ENCODE measurements around the gene RIT2.

Gene RIT2

DNA sequence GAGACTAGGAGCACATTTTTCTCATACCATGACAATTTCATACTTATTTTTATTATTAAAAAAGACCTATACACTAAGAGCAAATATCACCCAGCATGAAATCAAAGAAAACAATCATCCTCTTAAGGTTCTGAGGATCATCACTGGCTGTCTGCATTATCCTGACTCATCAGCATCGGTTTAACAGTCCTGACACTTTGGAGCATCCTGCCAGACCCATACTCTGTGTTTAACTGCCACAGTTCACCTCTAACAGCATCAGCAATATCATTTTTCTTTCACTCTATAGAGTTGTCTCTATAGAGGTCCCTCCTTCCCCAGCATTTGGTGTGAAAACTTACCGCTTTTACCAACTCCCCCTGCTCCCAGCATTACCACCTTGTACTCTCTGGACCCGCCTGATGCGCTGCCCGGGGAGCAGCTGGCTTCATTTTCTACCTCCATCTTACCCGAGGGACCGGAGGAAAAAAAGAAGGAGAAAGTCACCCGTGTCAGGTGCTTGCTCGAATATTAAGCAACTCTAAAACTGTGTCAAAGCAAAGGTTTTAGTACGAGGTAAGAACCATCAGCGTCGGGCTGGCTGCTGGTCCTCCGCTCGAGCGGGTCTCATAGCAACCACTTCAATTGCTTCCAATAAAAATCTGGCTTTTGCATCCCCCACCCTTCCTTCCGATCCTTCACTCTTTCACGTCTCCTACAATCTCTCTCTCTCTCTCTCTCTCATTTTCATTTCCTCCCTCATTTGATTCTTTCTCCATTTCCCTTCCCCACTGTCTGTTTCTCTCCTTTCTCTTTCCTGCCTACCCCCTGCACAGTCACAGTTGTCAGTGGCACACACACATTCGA is at the start of gene RIT2:
Gene RIT2, minus strand, starts transcription at position 610 of the 846 bp plus-strand sequence.
- DNase-seq, result no peak

DNA sequence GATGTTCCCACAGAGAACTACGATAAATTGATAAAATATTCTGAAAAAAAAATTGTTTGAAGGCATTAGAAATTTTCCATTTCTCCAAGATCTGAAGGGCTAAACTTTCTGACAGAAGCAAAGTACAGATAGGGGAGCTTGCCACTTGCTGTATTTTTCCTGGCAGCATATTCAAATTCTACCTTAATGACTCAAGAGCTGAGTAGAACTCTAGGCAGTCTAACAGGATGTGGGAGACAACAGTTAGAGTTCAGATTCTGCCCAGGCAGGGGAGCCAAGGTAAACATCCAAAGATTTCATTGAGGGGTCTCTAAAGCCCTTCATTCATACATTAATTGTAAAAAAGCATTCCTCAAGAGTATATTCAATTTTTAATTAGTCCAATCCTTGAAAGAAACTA is 46.0 kb upstream of the RIT2 start:
- no peak for DNase-seq

DNA sequence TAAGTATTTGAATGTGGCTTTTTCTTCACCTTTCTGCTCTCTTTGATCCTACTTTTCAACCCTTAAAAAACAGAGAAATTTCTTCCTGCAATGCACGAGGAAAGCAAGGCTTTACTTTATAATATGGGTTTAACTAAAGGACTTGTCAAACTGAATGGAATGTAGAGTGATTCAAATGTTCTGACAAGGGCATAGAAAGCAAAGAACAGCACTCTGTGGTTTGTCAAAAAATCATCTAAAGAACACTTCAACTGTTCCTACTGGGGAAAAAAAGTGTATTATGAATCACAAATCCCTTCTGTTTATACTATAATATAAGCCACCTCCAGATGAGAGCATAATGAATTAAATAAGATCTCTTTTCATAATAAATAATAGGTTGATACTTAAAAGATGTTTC is 45.0 kb upstream of the RIT2 start:
- DNase-seq, result no peak

DNA sequence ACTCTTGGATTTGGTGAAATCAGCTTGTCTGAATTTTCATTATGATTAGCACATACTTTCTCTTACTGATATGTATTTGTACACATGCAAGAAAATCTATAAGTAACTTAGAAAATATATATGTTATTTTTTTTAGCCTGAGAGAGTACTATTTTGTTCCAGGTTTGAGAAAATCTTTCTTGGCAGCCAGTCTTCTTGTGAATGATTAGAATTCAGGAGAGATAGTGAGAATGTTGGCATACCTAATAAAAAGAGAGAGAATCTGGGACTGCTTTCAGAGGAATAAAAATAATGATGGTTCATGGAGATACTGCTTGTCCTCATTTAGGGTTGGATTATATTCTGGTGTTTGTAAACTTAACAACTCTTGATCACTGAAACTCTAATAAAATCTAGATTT is 44.4 kb upstream of the RIT2 start:
- DNase-seq, result no peak

DNA sequence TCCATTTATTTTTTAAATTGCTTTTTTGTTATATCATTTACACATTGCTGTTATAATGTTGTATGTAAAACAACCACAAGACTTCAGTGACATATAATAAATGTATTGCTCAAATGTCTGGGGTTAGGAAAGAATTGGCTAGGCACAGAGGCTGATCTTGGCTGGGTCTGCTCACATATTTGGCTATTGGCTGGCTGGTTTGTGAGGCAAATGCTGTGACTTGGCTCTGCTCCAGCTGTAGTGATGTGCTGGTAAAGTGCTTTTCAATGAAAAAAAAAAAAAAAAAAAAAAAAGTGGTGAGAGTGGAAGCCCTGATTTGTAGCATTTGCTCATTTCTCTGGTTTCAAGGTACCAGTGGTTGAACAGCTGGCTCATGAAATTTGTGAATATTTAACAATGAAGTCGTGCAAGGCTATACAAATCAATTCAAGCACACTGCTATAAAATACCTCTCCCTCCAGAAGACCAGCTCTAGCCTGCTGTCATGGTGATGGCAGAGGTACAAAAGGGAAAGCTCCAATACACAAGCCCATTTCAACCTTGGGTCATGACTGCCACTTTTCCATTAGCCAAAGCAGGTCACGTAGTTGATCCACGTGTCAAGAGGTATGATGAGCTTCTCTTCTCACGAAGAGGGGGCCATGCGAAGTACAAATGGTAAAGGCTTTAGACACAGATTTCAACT is 43.7 kb upstream of the RIT2 start:
- no peak for DNase-seq

DNA sequence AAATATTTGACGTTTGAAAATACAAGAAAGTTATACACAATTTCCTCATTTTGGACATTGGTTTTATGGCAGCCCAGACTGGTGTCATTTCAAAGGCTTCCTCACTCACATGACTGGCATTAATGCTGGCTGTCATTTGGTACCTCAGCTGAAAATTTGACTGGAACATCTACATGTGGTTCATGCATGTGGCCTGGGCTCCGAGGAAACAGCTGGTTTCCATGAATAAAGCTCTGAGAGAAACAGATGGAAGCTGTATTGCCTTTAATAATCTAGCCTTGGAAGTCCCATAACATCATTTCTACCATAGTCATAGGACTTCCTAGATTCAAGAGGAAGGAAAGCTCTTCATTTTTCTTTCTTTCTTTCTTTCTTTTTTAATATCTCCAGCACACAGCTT is 42.9 kb upstream of the RIT2 start:
- no peak for DNase-seq

DNA sequence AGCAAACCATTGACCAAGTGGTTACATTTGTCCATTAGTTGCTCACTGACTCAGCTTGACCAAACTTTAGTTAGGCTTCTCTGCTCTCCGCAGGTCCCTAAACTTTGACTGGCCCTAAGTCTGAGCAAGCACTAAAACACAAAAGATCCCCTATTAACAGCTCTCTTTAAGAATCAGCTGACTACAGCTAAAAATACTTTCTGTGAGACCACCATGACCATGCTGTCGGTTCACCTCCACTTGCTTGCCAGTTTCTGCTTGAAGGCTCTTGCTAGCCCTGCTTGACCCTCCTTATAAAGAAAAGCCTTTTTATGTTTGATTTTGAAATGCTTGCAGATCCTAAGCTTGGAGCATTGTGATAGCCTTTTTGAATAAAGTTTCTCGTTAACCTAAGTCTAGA is 40.4 kb upstream of the RIT2 start:
- no peak for DNase-seq

DNA sequence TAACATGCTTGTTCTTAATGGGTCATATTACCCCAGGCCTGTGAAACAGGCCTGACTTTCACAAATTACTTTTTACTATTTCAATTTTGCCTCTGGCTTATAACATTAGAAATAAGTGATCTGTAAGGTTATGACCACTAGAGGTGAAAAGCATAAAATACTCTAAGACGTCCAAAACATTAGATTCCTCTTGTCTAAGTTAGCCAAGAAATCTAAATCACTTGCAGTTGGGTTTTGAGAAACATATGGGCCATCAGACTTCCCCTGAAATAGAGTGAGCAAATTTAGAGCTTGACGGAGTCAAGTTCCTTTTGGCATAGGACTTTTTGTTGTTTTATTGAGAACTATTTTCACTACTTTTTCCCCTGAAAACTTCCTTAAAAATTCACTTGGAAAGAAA is 32.7 kb upstream of the RIT2 start:
- DNase-seq, result no peak

DNA sequence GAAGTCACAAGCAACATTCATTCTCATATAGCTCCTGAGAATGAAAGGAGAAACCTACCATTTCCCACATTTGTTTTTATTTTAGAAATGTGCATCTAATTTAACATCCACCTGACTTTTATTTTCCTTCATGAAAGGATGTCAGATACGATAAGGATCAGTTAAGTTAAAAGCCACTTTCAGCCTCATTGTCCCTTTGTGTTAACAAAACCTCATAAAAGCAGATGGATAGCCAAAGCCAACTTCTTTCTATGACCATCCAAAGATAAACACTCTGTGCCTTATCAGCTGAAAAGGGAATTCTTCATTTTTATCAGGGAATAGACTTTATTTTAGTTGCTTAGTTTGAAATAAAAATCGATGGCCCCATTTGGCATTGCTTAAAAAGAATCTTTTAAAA is 25.7 kb upstream of the RIT2 start:
- DNase-seq, result no peak

DNA sequence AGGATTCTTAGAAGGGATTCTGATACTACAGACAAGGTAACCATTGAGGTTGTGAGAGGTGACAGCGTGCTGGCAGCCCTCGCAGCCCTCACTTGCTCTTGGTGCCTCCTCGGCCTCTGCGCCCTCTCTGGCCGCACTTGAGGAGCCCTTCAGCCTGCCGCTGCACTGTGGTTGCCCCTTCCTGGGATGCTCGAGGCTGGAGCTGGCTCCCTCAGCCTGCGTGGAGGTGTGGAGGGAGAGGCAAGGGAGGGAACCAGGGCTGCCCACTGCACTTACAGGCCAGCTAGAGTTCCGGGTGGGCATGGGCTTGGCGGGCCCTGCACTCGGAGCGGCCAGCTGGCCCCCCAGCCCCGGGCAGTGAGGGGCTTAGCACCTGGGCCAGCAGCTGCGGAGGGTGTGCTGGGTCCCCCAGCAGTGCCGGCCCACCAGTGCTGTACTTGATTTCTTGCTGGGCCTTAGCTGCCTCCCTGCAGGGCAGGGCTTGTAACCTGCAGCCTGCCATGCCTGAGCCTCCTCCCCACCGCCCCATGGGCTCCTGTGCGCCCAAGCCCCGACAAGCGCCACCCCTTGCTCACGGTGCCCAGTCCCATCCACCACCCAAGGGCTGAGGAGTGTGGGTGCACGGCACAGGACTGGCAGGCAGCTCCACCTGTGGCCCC is 23.9 kb upstream of the RIT2 start:
- no peak for DNase-seq

DNA sequence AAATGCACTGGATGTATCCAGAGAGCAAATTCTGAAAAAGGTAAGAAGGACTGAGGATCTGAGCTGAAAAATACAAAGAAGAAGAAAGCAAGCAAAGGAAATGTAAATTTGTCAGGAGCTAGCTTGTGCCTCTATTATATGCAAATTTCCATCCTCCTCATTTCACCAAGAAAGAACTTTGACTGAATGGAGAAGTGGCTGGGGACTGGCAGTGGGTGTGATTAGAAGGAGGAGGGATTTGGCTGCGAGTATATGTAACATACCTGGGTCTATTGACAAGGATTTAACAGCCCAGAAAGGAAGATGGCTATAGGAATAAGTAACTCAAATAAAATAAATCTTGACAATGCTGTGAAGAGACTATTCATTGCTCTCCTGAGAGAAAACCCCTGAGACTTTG is 19.4 kb upstream of the RIT2 start:
- DNase-seq, result no peak

DNA sequence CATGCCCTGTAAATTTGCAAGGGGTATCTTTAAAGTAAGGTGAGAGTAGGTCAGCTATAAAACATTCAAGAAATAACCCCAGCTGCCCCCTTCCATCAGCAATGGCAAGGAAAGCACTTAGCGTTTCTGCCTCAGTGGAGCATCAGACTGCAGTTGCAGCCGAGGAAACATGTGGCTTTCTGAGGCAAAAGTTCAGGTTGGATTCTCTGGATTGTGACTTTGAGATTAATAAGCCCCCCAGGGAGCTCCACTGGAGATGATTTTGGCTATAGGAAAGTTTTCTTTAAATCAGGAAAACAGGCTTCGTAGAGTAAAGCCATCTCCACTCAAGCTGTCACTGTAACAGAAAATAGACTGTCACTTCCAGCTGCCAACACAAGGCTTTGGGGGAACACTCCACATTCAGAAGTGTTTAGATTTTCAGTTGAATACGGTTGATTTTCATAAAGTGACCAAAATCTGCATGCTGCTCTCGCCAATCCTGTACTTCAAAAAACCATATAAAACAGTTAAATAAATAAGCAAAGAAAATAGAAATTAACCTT is 15.3 kb upstream of the RIT2 start:
- no peak for DNase-seq

DNA sequence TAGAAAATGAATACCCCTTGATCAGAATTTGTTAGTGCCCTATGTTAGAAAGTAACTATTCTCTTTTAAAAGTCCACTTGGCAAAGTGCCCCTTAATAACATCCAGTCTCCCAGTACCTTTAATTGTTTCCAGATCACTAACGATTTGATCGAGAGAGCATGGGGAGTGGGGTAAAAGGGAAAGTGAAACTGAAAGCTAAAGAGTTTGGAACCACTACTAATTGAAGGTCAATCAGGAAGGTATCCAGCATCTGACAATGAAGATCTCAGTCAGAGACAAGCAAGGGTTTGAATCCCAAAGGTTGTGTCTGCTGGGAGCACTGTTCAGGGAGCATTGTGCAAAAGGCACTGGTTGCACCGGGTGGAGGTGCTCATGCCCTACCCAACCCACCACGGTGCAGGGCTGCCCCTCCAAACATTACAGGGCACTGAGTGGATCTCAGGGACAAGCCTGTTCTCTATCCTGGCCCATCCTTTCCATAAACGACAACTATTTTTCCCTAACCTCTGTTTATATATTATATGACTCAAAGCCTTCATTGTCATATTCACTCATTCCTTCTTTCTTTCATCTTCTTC is 14.6 kb upstream of the RIT2 start:
- DNase-seq, result no peak

DNA sequence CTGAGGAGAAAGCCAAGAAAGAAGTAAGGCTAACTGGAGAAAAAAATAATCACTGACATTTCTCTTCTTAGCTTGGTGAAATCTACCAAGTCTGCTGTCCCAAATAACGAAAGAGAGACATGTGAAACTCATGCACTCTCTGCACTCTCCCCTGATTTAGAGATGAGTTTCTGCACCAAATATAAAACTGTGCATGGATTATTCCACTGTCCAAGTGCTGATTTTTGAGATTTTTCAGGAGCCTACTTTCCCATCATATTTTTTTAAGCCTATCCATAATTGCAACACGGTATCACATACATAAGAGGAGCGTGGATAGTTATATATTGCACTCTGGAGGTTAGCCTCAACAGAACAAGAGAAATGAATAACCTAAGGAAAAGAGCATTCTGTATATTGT is 10.0 kb upstream of the RIT2 start:
- no peak for DNase-seq

DNA sequence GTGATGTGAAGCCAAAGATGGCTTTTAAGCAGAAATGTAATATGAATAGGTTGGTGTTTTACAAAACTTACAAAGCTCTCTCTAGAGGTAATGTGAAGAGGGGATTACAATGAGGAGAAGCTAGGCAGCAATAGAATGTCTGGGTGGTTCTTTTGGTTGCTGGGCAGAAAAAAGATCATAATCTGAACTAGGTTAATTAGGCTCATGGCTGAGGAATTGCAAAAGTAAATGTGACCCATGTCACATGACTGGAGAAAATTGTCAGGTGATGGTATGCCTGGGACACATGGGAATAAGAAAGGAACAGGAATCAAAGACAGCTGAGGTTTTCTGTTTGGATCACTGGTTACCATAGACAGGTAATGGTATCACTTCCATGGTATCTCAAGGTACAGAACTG is 7.5 kb upstream of the RIT2 start:
- DNase-seq, result no peak

DNA sequence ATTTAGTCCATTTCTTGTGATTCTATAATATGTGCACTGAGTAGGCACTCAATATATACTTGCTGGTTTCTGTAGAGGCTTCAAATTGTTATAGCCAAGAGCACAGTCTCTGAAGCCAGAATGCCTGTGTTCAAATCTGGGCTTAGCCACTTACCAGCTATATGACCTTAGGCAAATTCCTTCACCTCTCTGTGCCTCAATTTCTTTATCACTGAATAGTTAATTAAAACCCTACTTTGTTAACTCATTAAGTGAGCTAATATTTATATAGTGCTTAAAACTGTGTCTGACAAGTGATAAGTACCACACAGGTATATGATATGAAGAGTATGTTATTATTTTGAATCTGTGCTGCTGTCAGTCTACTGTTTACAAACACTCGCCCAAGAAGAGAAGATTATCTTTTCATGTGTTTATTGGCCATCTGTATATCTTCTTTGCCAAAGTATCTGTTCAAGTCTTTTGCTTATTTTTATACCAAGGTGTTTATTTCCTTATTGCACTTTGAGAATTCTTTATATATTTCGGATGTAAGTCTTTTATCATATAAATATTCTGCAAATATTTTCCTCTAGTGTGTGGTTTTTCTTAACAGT is 1.3 kb upstream of the RIT2 start:
- no peak for DNase-seq

DNA sequence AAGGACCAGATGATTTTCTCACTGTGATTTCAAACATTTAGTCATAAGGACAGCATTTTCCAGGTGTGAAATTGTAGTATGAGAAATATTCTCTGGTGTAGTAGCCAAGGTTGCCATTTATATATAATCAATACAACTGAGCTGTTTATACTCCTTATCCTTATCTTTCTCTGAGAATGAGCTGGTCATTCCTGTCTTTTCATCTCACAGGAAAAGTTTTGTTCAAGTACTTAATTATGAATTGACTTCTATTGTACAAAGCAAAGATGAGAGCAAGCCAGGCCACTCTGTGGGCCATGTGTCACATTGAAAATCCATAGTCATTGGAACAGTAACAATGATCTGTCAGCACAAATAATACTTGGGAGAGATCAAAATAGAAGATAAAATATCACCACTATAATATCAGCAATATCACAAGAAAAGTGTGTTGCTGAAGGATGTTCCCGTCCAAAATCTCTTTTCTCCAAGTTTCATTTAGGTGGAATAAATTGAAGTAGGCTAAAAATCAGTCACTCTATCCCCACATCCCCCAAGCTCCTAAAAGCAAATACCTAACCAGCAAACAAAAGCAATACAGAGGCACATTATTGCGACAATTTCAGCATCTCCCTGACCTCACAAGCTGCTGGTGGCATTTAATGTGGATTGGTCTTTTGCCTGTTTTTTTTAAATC is 2.1 kb downstream of the RIT2 start:
- DNase-seq, result no peak

DNA sequence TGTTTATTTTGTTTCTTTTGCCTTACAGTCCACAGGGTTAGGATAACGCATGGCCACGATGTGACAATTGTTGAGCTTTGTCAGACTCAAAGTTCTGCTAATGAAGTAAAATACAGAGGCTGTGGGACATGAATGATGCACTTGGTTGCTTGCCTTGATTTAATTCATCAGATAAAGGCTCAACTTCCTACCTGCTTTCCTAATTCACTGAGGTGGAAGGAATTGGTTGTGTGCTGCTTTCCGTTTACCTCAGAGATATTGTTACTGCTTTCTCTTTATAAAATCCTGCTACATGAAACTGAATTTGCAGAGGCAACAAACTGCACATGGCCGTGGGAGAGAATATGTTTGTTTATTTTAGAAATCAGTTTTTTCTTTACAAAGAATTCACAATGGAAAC is 6.6 kb downstream of the RIT2 start:
- DNase-seq, result no peak

DNA sequence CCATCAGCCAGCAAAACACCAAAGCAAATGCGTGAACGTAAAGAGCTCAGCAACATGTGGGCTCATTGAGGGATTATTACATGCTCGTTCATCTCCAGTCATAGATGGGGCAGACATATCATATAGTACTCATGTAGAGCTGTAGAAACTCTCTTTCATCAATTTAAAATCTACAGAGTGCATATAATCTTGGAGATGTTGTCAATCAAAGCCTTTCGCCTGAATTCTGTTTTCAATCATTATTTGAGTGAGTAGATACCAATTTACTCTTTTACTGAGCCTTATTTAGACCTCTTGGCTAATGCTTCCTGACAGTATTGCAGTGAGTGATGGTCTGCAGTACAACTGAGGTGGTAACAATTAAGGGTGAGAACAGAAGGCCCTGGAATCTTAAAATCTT is 7.0 kb downstream of the RIT2 start:
- no peak for DNase-seq

DNA sequence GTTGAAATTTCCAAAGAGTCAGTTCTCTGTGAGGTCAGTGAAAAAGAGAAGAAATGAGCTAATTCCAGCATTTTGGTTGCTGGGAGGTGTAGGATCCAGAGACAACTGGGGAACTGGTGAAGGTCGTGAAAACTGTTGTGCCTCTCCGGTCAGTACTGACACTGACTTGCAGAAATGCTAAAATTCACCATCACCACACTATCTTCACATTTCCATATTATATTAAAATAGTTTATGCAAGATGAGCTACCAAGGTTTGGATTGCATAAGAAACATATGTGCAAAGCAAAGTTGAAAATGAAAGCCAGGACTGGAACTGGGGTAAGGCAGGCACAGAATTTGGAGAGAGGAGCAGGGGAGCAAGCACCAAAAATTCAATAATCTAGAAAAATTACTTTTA is 21.8 kb downstream of the RIT2 start:
- DNase-seq, result no peak

DNA sequence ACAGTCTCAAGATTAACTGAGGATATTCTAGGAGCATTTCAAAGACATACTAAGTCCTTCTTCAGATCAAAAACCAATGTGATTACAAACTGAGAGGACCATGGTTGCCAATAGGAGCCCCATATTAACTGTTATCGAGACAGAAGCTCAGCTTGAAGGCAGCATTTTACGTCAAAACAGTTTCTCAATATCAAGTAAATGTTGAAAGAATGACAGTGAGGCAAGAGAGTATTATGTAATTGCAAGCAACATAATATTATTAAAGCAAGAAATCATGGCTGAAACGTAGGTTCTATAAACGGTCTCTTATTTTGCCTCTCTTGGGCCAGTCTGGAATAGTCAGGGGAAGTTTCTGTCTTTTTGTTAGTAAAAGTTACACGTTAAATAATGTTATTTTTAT is 22.9 kb downstream of the RIT2 start:
- no peak for DNase-seq

DNA sequence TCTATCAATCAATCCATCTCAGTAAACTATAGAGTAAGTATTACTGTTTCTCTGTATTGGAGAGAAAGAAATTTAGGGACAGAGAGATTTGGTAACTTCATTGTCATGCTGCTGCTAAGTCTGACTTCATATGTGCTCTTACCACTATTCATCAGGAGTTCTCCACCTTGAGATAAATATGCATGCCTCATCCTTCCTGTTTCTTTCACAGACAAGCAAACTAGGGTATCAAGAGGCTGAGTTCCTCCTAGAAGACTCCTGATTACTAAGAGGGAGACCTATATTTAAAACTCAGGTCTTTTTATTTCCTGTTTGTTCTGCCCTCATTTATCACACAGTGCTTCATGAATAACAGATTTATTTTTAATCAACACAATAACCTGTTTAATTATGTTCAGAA is 34.1 kb downstream of the RIT2 start:
- DNase-seq, result no peak

DNA sequence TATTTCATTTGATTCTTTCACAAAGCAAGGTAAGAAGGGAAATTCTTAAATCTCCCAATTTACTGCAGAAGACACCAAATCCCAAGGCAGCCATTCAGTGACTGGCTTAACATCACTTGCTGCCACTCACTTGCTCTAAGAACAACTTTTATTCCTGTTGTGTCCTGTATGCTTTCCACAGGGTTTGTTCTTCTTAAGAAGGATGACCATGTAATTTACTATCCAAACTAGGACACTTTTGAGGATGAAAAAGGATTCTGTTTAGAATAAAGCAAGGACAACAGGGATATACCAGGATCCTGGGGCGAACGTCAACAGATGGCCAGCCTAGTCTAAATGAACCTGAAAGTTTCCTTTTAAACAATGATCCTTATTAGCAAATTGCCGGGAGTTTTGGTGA is 34.8 kb downstream of the RIT2 start:
- no peak for DNase-seq
